Sigmoid colon (tissue), 7 donors: Measurements from ENCODE around the gene CYBA. TPM values are rescaled to one million over a fixed set of nuclear protein-coding genes. Genes with fewer than 3 reads are reported as not detected.

ENCODE experiments used
- DNase-seq: peaks from one replicate; pipeline ENCODE4 v3.0.0-alpha.2; 2019
- H3K27ac ChIP-seq, 4 donors: fragments of 200-600 bp; sonication (generic); one replicate each; pipeline ENCODE4 v1.5.1; 2016 to 2019; ENCODE audit warnings: mild to moderate bottlenecking in 1 of 4
- H3K27me3 ChIP-seq, 3 donors: fragments of 200-600 bp; sonication (generic); one replicate each; pipeline ENCODE4 v1.5.1; 2019; ENCODE audit warnings: mild to moderate bottlenecking in 1 of 3
- H3K36me3 ChIP-seq, 4 donors: fragments of 200-600 bp; sonication (generic); one replicate each; pipeline ENCODE4 v1.5.1; 2016 to 2019
- H3K4me1 ChIP-seq, 4 donors: fragments of 200-600 bp; sonication (generic); one replicate each; pipeline ENCODE4 v1.5.1; 2017 to 2019
- H3K4me3 ChIP-seq, 4 donors: fragments of 200-600 bp; sonication (generic); one replicate each; pipeline ENCODE4 v1.5.1; 2017 to 2019; ENCODE audit warnings: mild to moderate bottlenecking in 2 of 4, moderate library complexity in 1 of 4
- H3K9me3 ChIP-seq, 4 donors: fragments of 200-600 bp in 3 of 4; sonication (generic) in 3 of 4; one replicate each; pipeline versions ENCODE4 v1.5.1 to v1.6.1; 2013 to 2019
- EP300 ChIP-seq, 4 donors: sonication (generic); formaldehyde crosslinking; IDR thresholded peaks; one replicate each; pipeline ENCODE4 v1.6.1; 2017; ENCODE audit warnings: antibody characterized with exemption in 4 of 4
- POLR2A ChIP-seq, 2 donors: fragments of 450-650 bp; IDR thresholded peaks; one replicate each; pipeline ENCODE4 v1.6.1; 2016; ENCODE audit warnings: antibody characterized with exemption in 2 of 2, mild to moderate bottlenecking in 2 of 2, moderate library complexity in 2 of 2
- POLR2AphosphoS5 ChIP-seq, 4 donors: sonication (generic); formaldehyde crosslinking; IDR thresholded peaks; one replicate each; pipeline ENCODE4 v1.6.1; 2017; ENCODE audit warnings: antibody characterized with exemption in 4 of 4
- WGBS, 2 donors: extraction: QIAGEN DNeasy Blood & Tissue Kit; methylation state at CpG; one replicate each; pipeline ENCODE4 v1.1.7; 2013; 5-methylcytosine and 5-hydroxymethylcytosine counted together
- intact Hi-C: fragments of 100-400 bp; cut with DNase I; formaldehyde crosslinking; loops from one replicate; pipeline ENCODE4 v1.15.1; 2023
- polyA plus RNA-seq, 3 donors: library from polyadenylated mRNA; stranded (reverse); fragments of 200-250 nt; gene quantifications; one replicate each; pipeline ENCODE4 v1.2.3, GENCODE V29; 2013
- total RNA-seq, 4 donors: library from RNA; depleted of rRNA; stranded (reverse); fragments of >200 nt; gene quantifications; one replicate each; pipeline ENCODE4 v1.1.0, GENCODE V29; 2016
- TF ChIP-seq, protein P1 (sequence below), 4 experiments: fragments of 450-650 bp in 3 of 4; fragments of 200-600 bp in 1 of 4; IDR thresholded peaks; one replicate each; pipeline ENCODE4 v1.5.1; 2016 to 2019; ENCODE audit warnings: antibody characterized with exemption in 4 of 4, mild to moderate bottlenecking in 3 of 4, moderate library complexity in 2 of 4
- donor health status: healthy with polysubstance abuse.
- donor health status: Bipolar disorder and iron deficiency.
- donor health status: healthy.

The CYBA gene
- total RNA-seq = 100 to 1,000 TPM in 2 of 4 donors, 10 to 100 TPM in 2; 63.1 to 147 (median 105) TPM
- polyA plus RNA-seq = 100 to 1,000 TPM in 2 of 3 donors, 10 to 100 TPM in 1; 81.1 to 429 (median 208) TPM

DNA sequence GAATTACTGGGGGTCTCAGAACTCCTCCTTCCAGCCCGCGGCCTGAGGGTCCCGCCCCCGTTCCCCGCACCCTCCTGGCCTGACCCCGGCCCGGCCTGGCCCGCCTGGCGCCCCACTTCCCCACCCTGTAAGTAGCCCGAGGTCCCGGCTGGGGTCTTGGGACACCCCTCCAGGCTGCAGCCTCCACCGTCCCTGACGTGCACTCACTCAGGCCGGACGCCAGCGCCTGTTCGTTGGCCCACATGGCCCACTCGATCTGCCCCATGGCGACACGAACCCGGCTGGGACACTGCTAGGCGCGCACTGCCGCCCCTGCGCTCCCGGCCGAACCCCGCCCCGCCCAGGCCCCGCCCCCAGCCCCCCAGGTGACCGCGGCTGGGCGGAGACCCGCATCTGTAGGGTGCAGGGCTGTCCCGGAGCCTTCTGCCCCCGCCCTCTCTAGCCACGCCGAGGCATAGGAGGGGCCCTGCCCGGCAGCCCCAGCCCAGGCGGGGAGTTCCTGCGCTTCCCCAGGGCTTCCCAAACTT is at the start of gene CYBA:
Gene CYBA, minus strand, starts transcription at position 305 of the 527 bp plus-strand sequence. Its CDS starts 40 bp downstream, at position 265.
- intact Hi-C loops = no loop called here
- DNase-seq = peak; percentile 82

DNA sequence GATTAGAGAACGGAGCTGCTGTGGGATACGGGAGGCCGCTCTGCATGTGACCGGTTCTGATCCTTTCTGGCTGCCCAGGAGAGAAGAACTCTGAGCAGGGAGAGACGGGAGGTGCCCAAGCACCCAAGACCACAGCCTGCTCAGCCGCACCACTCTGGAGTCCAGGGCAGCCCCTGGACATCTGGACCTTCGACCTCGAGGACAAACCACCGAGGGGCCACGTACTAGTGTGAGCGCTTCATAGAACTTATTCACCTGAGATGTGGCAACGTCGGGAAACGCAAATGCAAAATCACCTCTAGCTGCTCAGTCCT is 49.4 kb upstream of the CYBA start:
- H3K27me3 ChIP-seq = no peaks in the 10 kb centered on the region
- no peak for TF ChIP-seq EP300 (IDR thresholded peaks at IDR 0.05)
- TF ChIP-seq, protein P1, sequence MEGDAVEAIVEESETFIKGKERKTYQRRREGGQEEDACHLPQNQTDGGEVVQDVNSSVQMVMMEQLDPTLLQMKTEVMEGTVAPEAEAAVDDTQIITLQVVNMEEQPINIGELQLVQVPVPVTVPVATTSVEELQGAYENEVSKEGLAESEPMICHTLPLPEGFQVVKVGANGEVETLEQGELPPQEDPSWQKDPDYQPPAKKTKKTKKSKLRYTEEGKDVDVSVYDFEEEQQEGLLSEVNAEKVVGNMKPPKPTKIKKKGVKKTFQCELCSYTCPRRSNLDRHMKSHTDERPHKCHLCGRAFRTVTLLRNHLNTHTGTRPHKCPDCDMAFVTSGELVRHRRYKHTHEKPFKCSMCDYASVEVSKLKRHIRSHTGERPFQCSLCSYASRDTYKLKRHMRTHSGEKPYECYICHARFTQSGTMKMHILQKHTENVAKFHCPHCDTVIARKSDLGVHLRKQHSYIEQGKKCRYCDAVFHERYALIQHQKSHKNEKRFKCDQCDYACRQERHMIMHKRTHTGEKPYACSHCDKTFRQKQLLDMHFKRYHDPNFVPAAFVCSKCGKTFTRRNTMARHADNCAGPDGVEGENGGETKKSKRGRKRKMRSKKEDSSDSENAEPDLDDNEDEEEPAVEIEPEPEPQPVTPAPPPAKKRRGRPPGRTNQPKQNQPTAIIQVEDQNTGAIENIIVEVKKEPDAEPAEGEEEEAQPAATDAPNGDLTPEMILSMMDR (IDR thresholded peaks at IDR 0.05) = no peak
- no peak for TF ChIP-seq POLR2AphosphoS5 (IDR thresholded peaks at IDR 0.05)
- TF ChIP-seq POLR2A (IDR thresholded peaks at IDR 0.05) = no peak
- peak overlapping the region in 1 of 4 donors; percentile 38 for H3K27ac ChIP-seq
- no peak overlapping the region for H3K4me3 ChIP-seq
- peaks cover 0 to 41% (median 16%) of the 10 kb centered on the region in 4 donors for H3K4me1 ChIP-seq
- 65 to 82% methylated on average over 14 of the region's 14 CpGs for WGBS, 2 donors
- intact Hi-C loops = no loop called here
- DNase-seq = no peak
- H3K36me3 ChIP-seq = peaks cover 9 to 57% (median 31%) of the 10 kb centered on the region in 4 donors
- no peaks in the 10 kb centered on the region for H3K9me3 ChIP-seq

More for the DNA sequence above, at the start of gene CYBA:
- H3K4me3 ChIP-seq = peak within 1 kb of the TSS; percentile 41 to 62 (median 58)
- H3K27ac ChIP-seq = peak within 1 kb of the TSS; percentile 62 to 70 (median 68)
- peaks cover 0 to 37% (median 4%) of the 10 kb centered on the region in 4 donors for H3K36me3 ChIP-seq
- H3K27me3 ChIP-seq = peaks cover 0 to 14% (median 0%) of the 10 kb centered on the region in 3 donors
- no peak for TF ChIP-seq EP300 (IDR thresholded peaks at IDR 0.05)
- TF ChIP-seq POLR2AphosphoS5 (IDR thresholded peaks at IDR 0.05) = peak in 2 of 4 donors; percentile 45 to 56
- WGBS, 2 donors = 0 to 1% methylated on average over 41 of the region's 41 CpGs
- no peaks in the 10 kb centered on the region for H3K9me3 ChIP-seq
- H3K4me1 ChIP-seq = peaks cover 0 to 24% (median 20%) of the 10 kb centered on the region in 4 donors

DNA sequence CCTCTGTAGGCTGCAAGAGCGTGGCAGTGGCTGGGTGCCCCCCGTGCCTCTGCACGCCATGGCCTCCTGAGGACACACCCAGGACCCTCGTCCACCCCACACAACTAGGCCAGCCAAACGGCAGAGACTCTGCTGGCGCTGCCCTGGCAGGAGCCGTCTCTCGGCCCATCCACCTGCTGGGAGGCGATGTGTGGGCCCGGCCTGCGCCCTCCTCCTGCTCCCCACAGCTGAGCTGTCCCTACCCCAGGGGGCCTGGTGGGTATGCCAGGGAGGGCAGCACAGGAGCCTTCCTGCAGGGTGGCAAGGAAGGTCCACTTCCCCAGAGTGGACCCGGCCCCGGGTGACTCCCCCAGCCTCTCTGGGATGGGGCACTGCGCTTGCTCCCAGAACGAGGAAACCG is 48.3 kb upstream of the CYBA start:
- intact Hi-C loops = no loop called here
- Histone ChIP-seq H3K27ac (no peak overlapping the region), H3K4me1 (peaks cover 0 to 30% (median 6%) of the 10 kb centered on the region in 4 donors), H3K36me3 (peaks cover 9 to 57% (median 31%) of the 10 kb centered on the region in 4 donors), H3K4me3 (no peak overlapping the region), H3K27me3 (no peaks in the 10 kb centered on the region), H3K9me3 (no peaks in the 10 kb centered on the region)
- TF ChIP-seq EP300 (IDR thresholded peaks at IDR 0.05) = no peak
- no peak for TF ChIP-seq POLR2AphosphoS5 (IDR thresholded peaks at IDR 0.05)
- TF ChIP-seq, protein P1 (IDR thresholded peaks at IDR 0.05) = no peak
- no peak for TF ChIP-seq POLR2A (IDR thresholded peaks at IDR 0.05)
- WGBS, 2 donors = 95 to 96% methylated on average over 16 of the region's 16 CpGs
- DNase-seq = no peak

DNA sequence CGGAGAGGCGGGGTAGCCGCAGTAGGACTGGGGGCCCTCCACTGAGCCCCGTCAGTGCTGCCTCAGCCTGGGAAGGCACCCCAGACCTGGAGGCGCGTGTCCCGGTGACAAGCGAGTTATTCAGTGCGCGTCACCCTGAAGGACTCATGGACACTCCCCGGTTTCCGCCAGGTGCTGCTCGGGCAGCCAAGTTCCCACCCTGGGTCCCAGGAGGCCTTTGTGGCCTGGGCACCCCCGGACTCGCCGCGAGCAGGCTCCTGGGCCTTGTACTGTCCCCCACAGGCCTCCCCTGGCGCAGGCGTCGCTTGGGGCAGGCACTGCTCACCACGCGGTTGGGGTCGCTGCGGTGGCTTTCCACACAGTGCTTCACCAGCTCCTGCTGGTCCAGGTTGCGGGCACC is 47.8 kb upstream of the CYBA start:
- DNase-seq = no peak
- 91 to 96% methylated on average over 25 of the region's 25 CpGs for WGBS, 2 donors
- Histone ChIP-seq H3K27me3 (no peaks in the 10 kb centered on the region), H3K27ac (no peak overlapping the region), H3K4me3 (no peak overlapping the region), H3K36me3 (peaks cover 9 to 57% (median 31%) of the 10 kb centered on the region in 4 donors), H3K9me3 (no peaks in the 10 kb centered on the region), H3K4me1 (peaks cover 0 to 25% (median 4%) of the 10 kb centered on the region in 4 donors)
- intact Hi-C loops = no loop called here
- TF ChIP-seq, protein P1 (IDR thresholded peaks at IDR 0.05) = no peak
- TF ChIP-seq EP300 (IDR thresholded peaks at IDR 0.05) (no peak), POLR2A (IDR thresholded peaks at IDR 0.05) (no peak), POLR2AphosphoS5 (IDR thresholded peaks at IDR 0.05) (no peak)

DNA sequence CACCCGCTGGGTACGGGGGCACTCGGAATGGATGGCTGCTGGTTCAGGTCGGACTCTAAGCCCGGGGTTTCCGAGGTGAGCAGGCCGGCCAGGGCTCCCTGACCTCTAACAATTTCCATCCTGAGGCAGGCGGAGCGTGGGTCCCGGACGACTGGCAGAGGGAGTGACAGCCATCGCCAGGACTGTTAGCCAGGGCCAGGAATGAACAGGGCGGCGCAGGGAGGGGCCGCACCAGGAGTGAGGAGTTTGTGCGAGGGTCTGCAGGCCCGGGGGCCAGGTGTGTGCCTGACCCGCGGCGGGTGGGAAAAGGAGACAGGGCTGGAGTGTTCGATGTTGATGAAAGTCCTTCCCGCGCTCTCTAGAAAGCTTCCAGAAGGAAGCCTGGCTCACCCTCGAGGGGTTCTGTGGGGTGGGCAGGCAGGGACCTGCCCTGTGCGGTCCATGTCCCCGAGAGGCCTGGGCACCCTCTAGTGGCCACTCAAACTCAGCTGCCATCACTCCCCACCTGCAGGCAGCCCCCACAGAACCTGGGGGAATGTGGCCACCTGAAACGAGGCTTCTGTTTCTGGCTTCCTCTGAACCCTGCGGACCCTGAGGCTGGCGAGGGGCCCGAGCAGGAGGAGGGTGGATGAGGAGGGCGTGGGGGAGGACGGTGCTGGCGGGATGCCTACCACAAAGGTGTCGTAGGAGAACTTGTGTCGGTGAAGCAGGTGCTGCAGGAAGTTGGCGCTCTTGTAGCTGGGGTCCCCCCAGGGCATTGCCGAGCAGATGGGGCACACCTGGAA is 47.2 kb upstream of the CYBA start:
- TF ChIP-seq EP300 (IDR thresholded peaks at IDR 0.05) (no peak), POLR2AphosphoS5 (IDR thresholded peaks at IDR 0.05) (no peak), POLR2A (IDR thresholded peaks at IDR 0.05) (no peak)
- TF ChIP-seq, protein P1 (IDR thresholded peaks at IDR 0.05) = no peak
- no peak overlapping the region for H3K4me3 ChIP-seq
- H3K27me3 ChIP-seq = no peaks in the 10 kb centered on the region
- DNase-seq = no peak
- peaks cover 9 to 57% (median 31%) of the 10 kb centered on the region in 4 donors for H3K36me3 ChIP-seq
- no peak overlapping the region for H3K27ac ChIP-seq
- H3K9me3 ChIP-seq = no peaks in the 10 kb centered on the region
- peaks cover 0 to 19% (median 4%) of the 10 kb centered on the region in 4 donors for H3K4me1 ChIP-seq
- 84 to 91% methylated on average over 37 of the region's 37 CpGs for WGBS, 2 donors
- intact Hi-C loops = no loop called here
